Measurements from ENCODE around the gene NIPSNAP2. TPM values are rescaled to one million over a fixed set of nuclear protein-coding genes. Genes with fewer than 3 reads are reported as not detected.

The NIPSNAP2 gene
- total and polyA plus RNA-seq, 2 of the 13 experiments (the other 11 are each of a cell fraction or from before 2014, with no cell fraction given) = 40.3 to 61.5 TPM

DNA sequence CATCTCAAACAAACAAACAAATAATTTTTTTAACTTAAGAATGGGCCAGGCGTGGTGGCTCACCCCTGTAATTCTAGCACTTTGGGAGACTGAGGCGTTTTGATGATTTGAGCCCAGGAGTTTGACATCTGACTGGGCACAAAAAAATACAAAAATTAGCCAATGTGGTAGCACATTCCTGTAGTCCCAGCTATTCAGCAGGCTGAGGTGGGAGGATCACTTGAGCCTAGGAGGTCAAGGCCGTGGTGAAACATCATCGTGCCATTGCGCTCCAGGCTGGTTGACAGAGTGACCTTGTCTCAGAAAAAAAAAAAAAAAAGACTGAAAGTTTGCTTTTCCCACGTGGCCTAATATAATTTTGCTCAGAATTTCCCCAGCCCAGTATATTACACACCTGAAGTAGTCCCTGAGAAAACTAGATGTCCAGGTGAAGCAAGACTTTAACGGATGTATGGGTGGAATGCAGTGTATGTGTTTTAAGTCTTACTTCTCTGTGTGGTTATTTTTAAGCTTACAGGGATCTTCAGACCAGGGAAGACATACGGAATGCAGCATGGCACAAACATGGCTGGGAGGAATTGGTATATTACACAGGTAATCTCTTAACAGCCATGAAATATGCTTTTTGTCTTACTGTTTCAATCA, 32.6 kb downstream of the NIPSNAP2 start (continued):
- no peak for TF ChIP-seq FIP1L1 (IDR thresholded peaks at IDR 0.05; ENCODE audit: borderline replicate concordance, insufficient read depth, low read depth, low read length)
- TF ChIP-seq, protein P1, sequence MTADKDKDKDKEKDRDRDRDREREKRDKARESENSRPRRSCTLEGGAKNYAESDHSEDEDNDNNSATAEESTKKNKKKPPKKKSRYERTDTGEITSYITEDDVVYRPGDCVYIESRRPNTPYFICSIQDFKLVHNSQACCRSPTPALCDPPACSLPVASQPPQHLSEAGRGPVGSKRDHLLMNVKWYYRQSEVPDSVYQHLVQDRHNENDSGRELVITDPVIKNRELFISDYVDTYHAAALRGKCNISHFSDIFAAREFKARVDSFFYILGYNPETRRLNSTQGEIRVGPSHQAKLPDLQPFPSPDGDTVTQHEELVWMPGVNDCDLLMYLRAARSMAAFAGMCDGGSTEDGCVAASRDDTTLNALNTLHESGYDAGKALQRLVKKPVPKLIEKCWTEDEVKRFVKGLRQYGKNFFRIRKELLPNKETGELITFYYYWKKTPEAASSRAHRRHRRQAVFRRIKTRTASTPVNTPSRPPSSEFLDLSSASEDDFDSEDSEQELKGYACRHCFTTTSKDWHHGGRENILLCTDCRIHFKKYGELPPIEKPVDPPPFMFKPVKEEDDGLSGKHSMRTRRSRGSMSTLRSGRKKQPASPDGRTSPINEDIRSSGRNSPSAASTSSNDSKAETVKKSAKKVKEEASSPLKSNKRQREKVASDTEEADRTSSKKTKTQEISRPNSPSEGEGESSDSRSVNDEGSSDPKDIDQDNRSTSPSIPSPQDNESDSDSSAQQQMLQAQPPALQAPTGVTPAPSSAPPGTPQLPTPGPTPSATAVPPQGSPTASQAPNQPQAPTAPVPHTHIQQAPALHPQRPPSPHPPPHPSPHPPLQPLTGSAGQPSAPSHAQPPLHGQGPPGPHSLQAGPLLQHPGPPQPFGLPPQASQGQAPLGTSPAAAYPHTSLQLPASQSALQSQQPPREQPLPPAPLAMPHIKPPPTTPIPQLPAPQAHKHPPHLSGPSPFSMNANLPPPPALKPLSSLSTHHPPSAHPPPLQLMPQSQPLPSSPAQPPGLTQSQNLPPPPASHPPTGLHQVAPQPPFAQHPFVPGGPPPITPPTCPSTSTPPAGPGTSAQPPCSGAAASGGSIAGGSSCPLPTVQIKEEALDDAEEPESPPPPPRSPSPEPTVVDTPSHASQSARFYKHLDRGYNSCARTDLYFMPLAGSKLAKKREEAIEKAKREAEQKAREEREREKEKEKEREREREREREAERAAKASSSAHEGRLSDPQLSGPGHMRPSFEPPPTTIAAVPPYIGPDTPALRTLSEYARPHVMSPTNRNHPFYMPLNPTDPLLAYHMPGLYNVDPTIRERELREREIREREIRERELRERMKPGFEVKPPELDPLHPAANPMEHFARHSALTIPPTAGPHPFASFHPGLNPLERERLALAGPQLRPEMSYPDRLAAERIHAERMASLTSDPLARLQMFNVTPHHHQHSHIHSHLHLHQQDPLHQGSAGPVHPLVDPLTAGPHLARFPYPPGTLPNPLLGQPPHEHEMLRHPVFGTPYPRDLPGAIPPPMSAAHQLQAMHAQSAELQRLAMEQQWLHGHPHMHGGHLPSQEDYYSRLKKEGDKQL (CRISPR knock-in tag; IDR thresholded peaks at IDR 0.05; ENCODE audit: low read depth) = no peak
- TF ChIP-seq SMAD1 (CRISPR knock-in tag; IDR thresholded peaks at IDR 0.05; ENCODE audit: borderline replicate concordance, low read depth) = 0 out of 2 replicates have a peak, but pooled peaks have one; percentile 29
- TF ChIP-seq TCF7 (IDR thresholded peaks at IDR 0.05; ENCODE audit: low read depth) = 0 out of 2 replicates have a peak, but pooled peaks have one; percentile 26
- TF ChIP-seq ZSCAN9 (CRISPR knock-in tag; IDR thresholded peaks at IDR 0.05; ENCODE audit: borderline replicate concordance) = no peak
- no peak for TF ChIP-seq SOX6 (IDR thresholded peaks at IDR 0.05)
- peak; percentile 78 for TF ChIP-seq SOX6 (CRISPR knock-in tag; IDR thresholded peaks at IDR 0.05)
- peak; percentile 66 for TF ChIP-seq ZMYM4 (CRISPR knock-in tag; IDR thresholded peaks at IDR 0.05)
- TF ChIP-seq FOXA3 (CRISPR knock-in tag; IDR thresholded peaks at IDR 0.05) = peak; percentile 63
- TF ChIP-seq NCOR1 (IDR thresholded peaks at IDR 0.05; ENCODE audit: borderline replicate concordance, low read length) = peak; percentile 76; the same call in 1 of the 2 replicates
- no peak for TF ChIP-seq RBAK (CRISPR knock-in tag; IDR thresholded peaks at IDR 0.05)
- TF ChIP-seq, protein P2, sequence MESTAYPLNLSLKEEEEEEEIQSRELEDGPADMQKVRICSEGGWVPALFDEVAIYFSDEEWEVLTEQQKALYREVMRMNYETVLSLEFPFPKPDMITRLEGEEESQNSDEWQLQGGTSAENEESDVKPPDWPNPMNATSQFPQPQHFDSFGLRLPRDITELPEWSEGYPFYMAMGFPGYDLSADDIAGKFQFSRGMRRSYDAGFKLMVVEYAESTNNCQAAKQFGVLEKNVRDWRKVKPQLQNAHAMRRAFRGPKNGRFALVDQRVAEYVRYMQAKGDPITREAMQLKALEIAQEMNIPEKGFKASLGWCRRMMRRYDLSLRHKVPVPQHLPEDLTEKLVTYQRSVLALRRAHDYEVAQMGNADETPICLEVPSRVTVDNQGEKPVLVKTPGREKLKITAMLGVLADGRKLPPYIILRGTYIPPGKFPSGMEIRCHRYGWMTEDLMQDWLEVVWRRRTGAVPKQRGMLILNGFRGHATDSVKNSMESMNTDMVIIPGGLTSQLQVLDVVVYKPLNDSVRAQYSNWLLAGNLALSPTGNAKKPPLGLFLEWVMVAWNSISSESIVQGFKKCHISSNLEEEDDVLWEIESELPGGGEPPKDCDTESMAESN (CRISPR knock-in tag; conservative IDR thresholded peaks at IDR 0.05) = peak; percentile 54
- no peak for TF ChIP-seq SOX13 (IDR thresholded peaks at IDR 0.05)
- peak in 1 of 2 experiments; percentile 63; a peak in 1 of 4 replicates for TF ChIP-seq SOX13 (CRISPR knock-in tag; conservative IDR thresholded peaks at IDR 0.05 in 1 of 2, IDR thresholded peaks at IDR 0.05 in 1 of 2)
- TF ChIP-seq ZNF121 (CRISPR knock-in tag; IDR thresholded peaks at IDR 0.05) = peak; percentile 61; the same call in 1 of the 2 replicates
- 0 out of 2 replicates have a peak, but pooled peaks have one; percentile 18 for TF ChIP-seq FOXK1 (CRISPR knock-in tag; IDR thresholded peaks at IDR 0.05; ENCODE audit: borderline replicate concordance, low read depth)
- TF ChIP-seq, protein P3, sequence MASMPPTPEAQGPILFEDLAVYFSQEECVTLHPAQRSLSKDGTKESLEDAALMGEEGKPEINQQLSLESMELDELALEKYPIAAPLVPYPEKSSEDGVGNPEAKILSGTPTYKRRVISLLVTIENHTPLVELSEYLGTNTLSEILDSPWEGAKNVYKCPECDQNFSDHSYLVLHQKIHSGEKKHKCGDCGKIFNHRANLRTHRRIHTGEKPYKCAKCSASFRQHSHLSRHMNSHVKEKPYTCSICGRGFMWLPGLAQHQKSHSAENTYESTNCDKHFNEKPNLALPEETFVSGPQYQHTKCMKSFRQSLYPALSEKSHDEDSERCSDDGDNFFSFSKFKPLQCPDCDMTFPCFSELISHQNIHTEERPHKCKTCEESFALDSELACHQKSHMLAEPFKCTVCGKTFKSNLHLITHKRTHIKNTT (CRISPR knock-in tag; IDR thresholded peaks at IDR 0.05) = no peak
